ENCODE measurements around the gene DBR1. TPM values are rescaled to one million over a fixed set of nuclear protein-coding genes. Genes with fewer than 3 reads are reported as not detected.

The DBR1 gene
- total and polyA plus RNA-seq, 2 of the 4 experiments (the other 2 are of a cell fraction), result 7.6 to 12.5 TPM

GRCh38 chr3:138135146-138135832 lies 39.4 kb downstream of the DBR1 start:
- CTCF ChIA-PET, result no interaction called here
- Histone ChIP-seq H3K9ac (ENCODE audit: low read depth, low read length) (no peak overlapping the region), H3K14ac (replicated peaks; ENCODE audit: low read depth, low read length) (no peak overlapping the region), H2AFZ (replicated peaks; ENCODE audit: low read length, poor library complexity) (no peak overlapping the region), H3K36me3 (ENCODE audit: control insufficient read depth, insufficient read depth, low read length) (no peaks in the 10 kb centered on the region), H3K79me1 (ENCODE audit: low read depth in 1 of 2, low read length in 2 of 2) (no peaks in the 10 kb centered on the region), H3K9me1 (ENCODE audit: insufficient read depth, low read length) (no peaks in the 10 kb centered on the region), H3K23ac (ENCODE audit: low read depth, low read length) (no peak overlapping the region), H4K8ac (ENCODE audit: low read depth in 2 of 2, low read length in 2 of 2) (no peak overlapping the region), H2AK5ac (ENCODE audit: low read depth, low read length) (no peak overlapping the region), H2BK120ac (ENCODE audit: low read depth, low read length) (no peak overlapping the region), H3K4me1 (ENCODE audit: control insufficient read depth, insufficient read depth, low read length) (no peaks in the 10 kb centered on the region), H3K4me2 (ENCODE audit: low read depth, low read length) (no peak overlapping the region), H3K27me3 (ENCODE audit: control insufficient read depth, insufficient read depth, low read length) (peaks cover 17% of the 10 kb centered on the region), H2BK20ac (ENCODE audit: low read depth, low read length) (no peak overlapping the region), H3K4ac (ENCODE audit: low read depth, low read length) (no peak overlapping the region), H3K27ac (ENCODE audit: insufficient read depth, low read length) (no peak overlapping the region), H3K4me3 (ENCODE audit: insufficient read depth, low read depth, low read length) (no peak overlapping the region), H3K18ac (ENCODE audit: low read depth, low read length) (no peak overlapping the region), H2AK9ac (replicated peaks; ENCODE audit: low read depth, low read length, poor library complexity) (no peak overlapping the region), H2BK5ac (ENCODE audit: low read depth, low read length, poor library complexity, severe bottlenecking) (no peak overlapping the region), H4K20me1 (ENCODE audit: insufficient read depth, low read length) (no peaks in the 10 kb centered on the region), H2BK15ac (ENCODE audit: low read depth, low read length) (no peak overlapping the region), H3K56ac (ENCODE audit: extremely low read depth, insufficient read depth, low read length) (no peak overlapping the region), H4K91ac (ENCODE audit: insufficient read depth, low read depth, low read length) (no peak overlapping the region), H4K5ac (ENCODE audit: low read depth, low read length) (no peak overlapping the region), H3K9me3 (ENCODE audit: control insufficient read depth, insufficient read depth, low read length) (no peaks in the 10 kb centered on the region)
- TF ChIP-seq USF2 (IDR thresholded peaks at IDR 0.05; ENCODE audit: low read depth, low read length) (no peak), RCOR1 (IDR thresholded peaks at IDR 0.05; ENCODE audit: insufficient replicate concordance, low read length) (no peak), SMC3 (IDR thresholded peaks at IDR 0.05; ENCODE audit: low read depth, low read length) (no peak), CEBPB (IDR thresholded peaks at IDR 0.05; ENCODE audit: low read depth, low read length) (no peak), RFX5 (IDR thresholded peaks at IDR 0.05; ENCODE audit: low read depth, low read length) (no peak), FOS (IDR thresholded peaks at IDR 0.05; ENCODE audit: low read depth, low read length) (no peak), MXI1 (IDR thresholded peaks at IDR 0.05; ENCODE audit: borderline replicate concordance, low read depth, low read length) (no peak), NFE2L2 (IDR thresholded peaks at IDR 0.05; ENCODE audit: low read depth, low read length) (no peak), ELK1 (IDR thresholded peaks at IDR 0.05; ENCODE audit: borderline replicate concordance, low read depth, low read length) (no peak), MAFK (IDR thresholded peaks at IDR 0.05; ENCODE audit: low read depth, low read length) (no peak), MAZ (IDR thresholded peaks at IDR 0.05; ENCODE audit: borderline replicate concordance, low read depth, low read length) (no peak), CTCF (conservative IDR thresholded peaks at IDR 0.05; ENCODE audit: low read depth, low read length) (no peak), RAD21 (IDR thresholded peaks at IDR 0.05; ENCODE audit: low read length) (no peak), POLR2A (IDR thresholded peaks at IDR 0.05; ENCODE audit: low read depth, low read length) (no peak), CHD1 (IDR thresholded peaks at IDR 0.05; ENCODE audit: low read depth, low read length) (no peak), BHLHE40 (IDR thresholded peaks at IDR 0.05; ENCODE audit: low read depth, low read length) (no peak)
- no TSS peak for BruUV-seq (replicated peaks)
- in situ Hi-C loops (cut with MboI; ENCODE audit: low sequenced_read_pairs), result no loop called here
- ATAC-seq (ENCODE audit: low read depth), result peak; percentile 29; the same call in 1 of the 2 replicates
- DNase-seq, result no peak
- WGBS, 2 experiments (ENCODE audit: extremely low coverage in 2 of 2, insufficient read length in 1 of 2), result no CpG with 5 or more reads among the region's 3 CpGs
- POLR2A ChIA-PET (ENCODE audit: unreplicated experiment), result no interaction called here
- dilution Hi-C loops (cut with HindIII; ENCODE audit: low sequenced_read_pairs, unreplicated experiment), result no loop called here
- intact Hi-C loops (cut with micrococcal nuclease), result no loop called here
